Stimulated activated CD4-positive, alpha-beta T cell treated with anti-CD3 and anti-CD28 coated beads, Interleukin-4, amount 100 ng/mL, for 1 hour (primary cell): ENCODE data around the gene FHAD1.
"Not testable (repeated sequence)": the region's sequence is repeated elsewhere in the genome, so short reads cannot be mapped to it uniquely, and the experiment has no call there.

ENCODE experiments used
- DNase-seq: peaks from one replicate; pipeline ENCODE4 v3.0.0-alpha.2; 2020

The FHAD1 gene

GRCh38 chr1:15380601-15381508 lies 133.8 kb downstream of the FHAD1 start:
- no peak for DNase-seq

GRCh38 chr1:15381805-15382204 lies 134.8 kb downstream of the FHAD1 start:
- no peak for DNase-seq

GRCh38 chr1:15382601-15383518 lies 135.8 kb downstream of the FHAD1 start:
- DNase-seq: no peak

- DNase-seq: no peak
These were observed 136.8 kb downstream of the FHAD1 start for GRCh38 chr1:15383810-15384209.

- no peak for DNase-seq
These were observed 137.4 kb downstream of the FHAD1 start for GRCh38 chr1:15384301-15384901.

- DNase-seq: no peak
These were observed 138.4 kb downstream of the FHAD1 start for GRCh38 chr1:15385420-15385819.

- DNase-seq: no peak
These were observed 139.2 kb downstream of the FHAD1 start for GRCh38 chr1:15386164-15386749.

GRCh38 chr1:15388201-15388880 lies 141.3 kb downstream of the FHAD1 start:
- no peak for DNase-seq

- DNase-seq: not testable (repeated sequence)
These were observed 142.8 kb downstream of the FHAD1 start for GRCh38 chr1:15389828-15390227.

- DNase-seq: no peak
These were observed 143.6 kb downstream of the FHAD1 start for GRCh38 chr1:15390667-15391066.

GRCh38 chr1:15391366-15391765 lies 144.3 kb downstream of the FHAD1 start:
- no peak for DNase-seq

- DNase-seq: no peak
These were observed 146.6 kb downstream of the FHAD1 start for GRCh38 chr1:15393475-15394257.

- DNase-seq: no peak
These were observed 147.3 kb downstream of the FHAD1 start for GRCh38 chr1:15394258-15394690.

- DNase-seq: no peak
These were observed 150.2 kb downstream of the FHAD1 start for GRCh38 chr1:15397236-15397635.

GRCh38 chr1:15399710-15400109 lies 152.7 kb downstream of the FHAD1 start:
- no peak for DNase-seq

- DNase-seq: no peak
These were observed 153.6 kb downstream of the FHAD1 start for GRCh38 chr1:15400627-15401026.

- DNase-seq: no peak
These were observed 154.5 kb downstream of the FHAD1 start for GRCh38 chr1:15401391-15402055.

GRCh38 chr1:15402809-15403450 lies 155.9 kb downstream of the FHAD1 start:
- DNase-seq: no peak

- no peak for DNase-seq
These were observed 157.0 kb downstream of the FHAD1 start for GRCh38 chr1:15403962-15404580.
